DMS53 treated with DMSO at 0.1 percent for 48 hours (cell line): Measurements from ENCODE around the gene SSNA1.
A peak's percentile ranks its signal among the peaks of the same experiment; 100 is the strongest.

Experiments
- DNase-seq: peaks from one replicate; lab custom pipeline; 2025; ENCODE audit not compliant: unreplicated experiment; lab: John Stamatoyannopoulos, UW

SSNA1 gene

DNA sequence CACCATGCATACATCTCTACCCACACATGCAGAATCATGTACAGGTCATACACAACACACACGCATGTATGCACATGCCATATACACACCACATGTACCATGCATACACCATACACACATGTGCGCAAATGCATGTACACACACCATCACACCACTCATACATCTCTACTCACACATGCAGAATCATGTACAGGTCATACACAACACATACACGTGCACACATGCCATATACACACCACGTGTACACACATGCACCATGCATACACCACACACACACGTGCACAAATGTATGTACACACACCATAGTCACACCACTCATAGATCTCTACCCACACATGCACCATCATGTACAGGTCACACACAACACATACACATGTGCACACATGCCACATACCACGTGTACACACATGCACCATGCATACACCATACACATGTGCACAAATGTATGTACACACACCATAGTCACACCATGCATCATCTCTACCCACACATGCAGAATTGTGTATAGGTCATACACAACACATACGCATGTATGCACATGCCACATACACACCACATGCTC lies 35.6 kb upstream of the SSNA1 start:
- DNase-seq, result no peak

DNA sequence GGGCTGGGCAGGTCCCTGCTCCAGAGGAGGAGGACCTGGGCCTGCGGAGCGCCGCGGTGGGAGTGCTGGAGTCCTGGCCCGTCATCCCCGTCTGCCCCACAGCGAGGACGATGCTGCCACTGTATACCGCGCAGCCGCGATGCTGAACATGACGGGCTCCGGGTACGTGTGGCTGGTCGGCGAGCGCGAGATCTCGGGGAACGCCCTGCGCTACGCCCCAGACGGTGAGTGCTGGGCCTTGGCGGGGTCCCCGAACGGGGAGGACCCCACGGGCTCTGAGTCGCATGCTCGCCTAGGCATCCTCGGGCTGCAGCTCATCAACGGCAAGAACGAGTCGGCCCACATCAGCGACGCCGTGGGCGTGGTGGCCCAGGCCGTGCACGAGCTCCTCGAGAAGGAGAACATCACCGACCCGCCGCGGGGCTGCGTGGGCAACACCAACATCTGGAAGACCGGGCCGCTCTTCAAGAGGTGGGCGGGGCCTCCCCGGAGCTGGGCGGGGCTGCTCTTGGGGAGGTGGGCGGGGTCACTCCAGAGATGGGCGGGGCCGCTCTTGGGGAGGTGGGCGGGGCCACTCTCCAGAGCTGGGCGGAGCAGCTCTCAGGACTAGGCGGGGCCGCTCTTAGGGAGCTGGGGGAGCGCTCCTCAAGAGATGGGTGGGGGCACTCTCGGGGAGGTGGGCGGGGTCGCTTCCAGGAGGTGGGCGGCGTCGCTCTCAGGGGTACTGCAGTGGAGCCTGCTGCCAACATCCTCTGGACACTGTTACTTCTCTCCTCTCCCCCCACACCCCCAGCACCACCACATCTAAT lies 31.7 kb upstream of the SSNA1 start:
- DNase-seq, result no peak

DNA sequence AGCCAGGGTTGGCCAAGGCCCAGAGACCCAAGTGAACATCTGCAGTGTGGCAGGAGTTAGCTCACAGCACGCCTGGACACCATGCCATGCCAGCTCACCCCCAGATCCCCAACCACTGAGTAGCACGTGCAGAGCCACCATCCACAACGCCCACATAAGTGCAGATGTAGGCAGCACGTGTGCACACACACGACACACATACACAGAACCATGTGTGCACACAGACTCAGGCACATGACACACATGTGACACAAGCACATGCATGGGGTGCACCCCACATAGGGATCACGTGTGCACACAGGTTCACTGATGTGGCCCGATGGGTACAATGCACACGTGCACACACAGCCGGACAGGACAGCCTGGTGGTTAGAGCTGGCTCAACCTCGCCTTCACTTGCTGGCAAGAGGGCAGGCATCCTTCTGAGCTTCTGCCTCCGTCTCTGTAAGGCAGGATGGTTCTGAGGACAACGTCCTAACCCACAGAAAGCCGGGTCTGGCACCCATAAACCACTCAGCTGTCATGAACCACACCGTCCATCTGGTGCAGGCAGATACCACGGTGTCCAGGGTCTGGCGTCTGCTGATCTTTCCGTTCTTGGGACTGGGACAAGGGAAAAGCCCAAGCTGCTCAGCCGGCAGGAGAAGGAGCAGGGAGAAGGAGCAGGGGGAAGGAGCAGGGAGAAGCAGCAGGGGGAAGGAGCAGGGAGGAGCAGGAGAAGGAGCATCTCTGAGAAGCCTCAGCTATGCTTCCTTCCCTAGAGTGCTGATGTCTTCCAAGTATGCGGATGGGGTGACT lies 30.7 kb upstream of the SSNA1 start:
- no peak for DNase-seq

DNA sequence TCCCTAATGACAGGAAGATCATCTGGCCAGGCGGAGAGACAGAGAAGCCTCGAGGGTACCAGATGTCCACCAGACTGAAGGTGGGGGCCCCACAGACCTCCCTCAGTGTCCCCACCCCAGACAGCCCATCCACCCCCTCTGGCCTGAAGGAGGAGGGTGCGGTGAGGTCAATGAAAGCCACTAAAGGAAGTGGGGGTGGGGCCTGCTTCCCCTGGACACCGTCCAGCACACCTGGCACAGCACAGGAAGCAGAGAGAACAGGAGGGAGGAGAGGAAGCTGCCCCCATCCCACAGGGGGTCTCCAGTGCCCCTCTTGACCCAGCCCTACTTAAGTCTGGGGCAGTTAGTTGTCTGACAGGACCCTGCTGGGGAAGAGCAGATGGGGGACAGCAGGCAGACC lies 29.9 kb upstream of the SSNA1 start:
- peak; percentile 24 for DNase-seq

DNA sequence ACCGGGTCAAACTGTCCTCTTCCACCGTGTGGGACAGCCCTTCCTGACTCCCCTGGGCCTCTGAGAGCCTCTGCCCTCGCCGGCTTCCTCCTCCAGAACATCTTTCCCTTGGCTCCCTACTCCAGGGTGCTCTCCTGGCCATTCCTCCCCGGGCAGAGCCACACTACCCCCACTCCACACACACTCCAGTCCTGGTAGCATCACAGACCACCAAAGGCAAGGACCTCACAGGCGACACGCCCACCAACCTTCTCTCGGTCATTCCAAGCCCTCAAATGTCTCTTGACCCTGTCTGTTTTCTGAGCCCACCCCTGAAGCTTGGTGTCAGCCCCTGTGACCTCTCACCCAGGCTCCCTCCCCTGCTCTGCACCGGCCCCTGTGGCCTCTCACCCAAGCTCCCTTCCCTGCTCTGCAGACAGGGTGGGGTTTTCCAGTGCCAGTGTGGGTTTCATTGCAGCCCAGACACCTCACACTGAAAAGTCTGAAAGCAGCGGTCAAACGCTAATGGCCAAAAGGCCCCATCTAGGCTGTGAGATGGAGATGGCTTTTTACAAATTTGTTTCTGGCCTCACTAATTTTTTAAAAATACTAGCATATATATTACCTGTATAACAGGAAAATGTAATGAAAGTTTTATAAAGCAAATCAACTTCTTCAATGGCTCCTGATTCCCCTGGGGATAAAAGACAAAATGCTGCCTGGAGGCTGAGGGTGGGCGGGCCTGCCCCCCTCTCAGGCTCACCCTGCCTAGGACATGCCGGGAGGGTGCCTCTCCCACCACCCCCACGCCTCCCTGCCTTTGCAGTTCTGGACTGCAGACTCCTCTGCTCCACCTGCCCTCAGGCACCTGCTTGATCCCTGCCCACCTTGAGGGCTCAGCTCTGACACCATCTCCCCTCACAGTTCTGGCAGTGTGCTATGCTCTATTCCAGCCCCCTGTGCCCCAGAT lies 29.1 kb upstream of the SSNA1 start:
- no peak for DNase-seq

DNA sequence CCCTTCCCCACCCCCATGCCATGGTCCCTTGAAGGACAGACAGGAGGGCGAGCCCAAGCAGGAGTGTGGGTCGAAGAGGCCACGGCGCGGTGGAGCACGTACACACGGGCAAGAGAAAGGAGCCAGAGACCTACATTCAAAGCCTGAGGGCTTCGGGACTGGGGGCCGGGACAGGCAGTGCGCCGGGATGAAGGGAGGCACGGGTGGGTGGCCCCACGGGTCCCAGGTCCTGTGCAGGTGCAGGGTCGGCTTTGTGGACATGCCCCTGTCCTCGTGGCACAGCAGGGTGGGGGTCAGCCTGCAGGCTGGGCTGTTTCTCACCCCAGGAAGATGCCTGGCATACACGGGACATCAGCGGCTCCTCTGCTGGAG lies 28.4 kb upstream of the SSNA1 start:
- no peak for DNase-seq

DNA sequence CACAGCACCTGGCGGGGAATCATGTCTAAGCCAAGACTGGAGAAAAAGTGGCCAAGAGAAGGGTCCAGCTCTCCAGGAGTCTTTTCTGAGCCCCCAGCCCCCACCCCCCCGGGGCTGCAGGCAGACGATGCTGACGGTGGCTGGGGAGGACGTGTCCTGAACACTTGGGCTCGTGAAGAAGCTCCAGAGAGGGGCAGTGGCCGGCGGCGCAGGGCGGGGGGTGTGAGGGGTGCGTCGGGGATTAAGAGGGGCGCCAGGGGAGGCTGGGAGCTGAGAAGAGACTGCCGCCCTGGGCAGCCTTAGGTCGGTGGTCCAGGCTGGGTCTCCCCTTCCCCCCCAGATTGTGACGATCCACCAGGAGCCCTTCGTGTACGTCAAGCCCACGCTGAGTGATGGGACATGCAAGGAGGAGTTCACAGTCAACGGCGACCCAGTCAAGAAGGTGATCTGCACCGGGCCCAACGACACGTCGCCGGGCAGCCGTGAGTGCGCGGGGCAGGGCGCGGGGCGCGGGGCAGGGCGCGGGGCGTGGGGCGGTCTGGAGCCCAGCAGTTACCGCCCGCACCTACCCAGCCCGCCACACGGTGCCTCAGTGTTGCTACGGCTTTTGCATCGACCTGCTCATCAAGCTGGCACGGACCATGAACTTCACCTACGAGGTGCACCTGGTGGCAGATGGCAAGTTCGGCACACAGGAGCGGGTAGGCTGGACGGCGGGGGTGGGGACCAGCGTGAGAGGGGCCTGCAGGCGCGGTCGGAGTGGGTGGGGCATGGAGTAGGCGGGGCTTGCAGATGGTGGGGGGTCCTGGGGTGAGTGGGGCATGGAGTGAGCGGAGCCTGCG lies 27.5 kb upstream of the SSNA1 start:
- DNase-seq, result peak; percentile 73

DNA sequence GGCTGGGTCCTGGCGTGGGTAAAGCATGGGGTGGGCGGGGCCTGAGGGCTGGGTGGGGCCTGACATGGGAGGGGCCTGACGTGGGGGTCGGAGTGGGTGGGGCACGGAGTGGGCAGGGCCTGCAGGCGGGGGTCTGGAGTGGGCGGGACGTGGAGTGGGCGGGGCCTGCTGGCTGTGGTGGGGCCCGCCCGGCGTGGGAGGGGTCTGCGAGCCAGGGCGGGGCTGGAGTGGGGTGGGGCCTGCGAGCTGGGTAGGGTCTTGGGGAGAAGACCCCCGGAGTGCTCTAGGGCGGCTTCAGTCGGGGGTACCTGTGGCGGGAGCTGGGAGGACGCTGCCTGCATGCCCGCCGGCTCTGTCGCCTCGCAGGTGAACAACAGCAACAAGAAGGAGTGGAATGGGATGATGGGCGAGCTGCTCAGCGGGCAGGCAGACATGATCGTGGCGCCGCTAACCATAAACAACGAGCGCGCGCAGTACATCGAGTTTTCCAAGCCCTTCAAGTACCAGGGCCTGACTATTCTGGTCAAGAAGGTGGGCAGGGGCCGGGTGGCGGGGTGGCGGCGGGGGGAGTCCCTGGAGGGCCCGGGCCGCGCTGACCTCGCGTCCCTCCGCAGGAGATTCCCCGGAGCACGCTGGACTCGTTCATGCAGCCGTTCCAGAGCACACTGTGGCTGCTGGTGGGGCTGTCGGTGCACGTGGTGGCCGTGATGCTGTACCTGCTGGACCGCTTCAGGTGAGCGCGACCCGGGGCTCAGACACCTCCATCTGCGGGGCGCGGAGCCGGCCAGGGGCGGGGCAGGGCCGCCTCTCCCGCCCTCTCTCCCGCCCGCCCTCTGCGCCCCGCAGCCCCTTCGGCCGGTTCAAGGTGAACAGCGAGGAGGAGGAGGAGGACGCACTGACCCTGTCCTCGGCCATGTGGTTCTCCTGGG lies 26.7 kb upstream of the SSNA1 start:
- DNase-seq, result peak; percentile 66

DNA sequence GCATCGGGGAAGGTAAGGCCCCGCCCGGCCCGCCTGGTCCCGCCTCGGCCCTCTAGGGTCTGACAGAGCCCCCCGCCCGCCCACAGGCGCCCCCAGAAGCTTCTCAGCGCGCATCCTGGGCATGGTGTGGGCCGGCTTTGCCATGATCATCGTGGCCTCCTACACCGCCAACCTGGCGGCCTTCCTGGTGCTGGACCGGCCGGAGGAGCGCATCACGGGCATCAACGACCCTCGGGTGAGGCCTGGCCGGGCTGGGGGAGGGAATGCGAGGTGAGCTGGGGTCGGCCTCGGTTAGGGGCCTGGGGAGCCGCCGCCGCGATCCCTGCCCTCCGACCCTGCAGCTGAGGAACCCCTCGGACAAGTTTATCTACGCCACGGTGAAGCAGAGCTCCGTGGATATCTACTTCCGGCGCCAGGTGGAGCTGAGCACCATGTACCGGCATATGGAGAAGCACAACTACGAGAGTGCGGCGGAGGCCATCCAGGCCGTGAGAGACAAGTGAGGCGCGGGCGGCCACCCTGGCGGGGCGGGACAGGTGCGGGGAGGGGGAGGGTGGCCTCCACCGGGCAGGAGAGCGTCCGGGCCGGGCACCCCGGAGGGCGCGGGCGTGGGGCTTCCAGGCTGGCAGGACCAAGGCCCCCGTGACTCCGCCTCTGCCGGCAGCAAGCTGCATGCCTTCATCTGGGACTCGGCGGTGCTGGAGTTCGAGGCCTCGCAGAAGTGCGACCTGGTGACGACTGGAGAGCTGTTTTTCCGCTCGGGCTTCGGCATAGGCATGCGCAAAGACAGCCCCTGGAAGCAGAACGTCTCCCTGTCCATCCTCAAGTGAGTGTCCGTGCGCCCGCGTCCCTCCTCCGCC lies 25.7 kb upstream of the SSNA1 start:
- peak; percentile 70 for DNase-seq

DNA sequence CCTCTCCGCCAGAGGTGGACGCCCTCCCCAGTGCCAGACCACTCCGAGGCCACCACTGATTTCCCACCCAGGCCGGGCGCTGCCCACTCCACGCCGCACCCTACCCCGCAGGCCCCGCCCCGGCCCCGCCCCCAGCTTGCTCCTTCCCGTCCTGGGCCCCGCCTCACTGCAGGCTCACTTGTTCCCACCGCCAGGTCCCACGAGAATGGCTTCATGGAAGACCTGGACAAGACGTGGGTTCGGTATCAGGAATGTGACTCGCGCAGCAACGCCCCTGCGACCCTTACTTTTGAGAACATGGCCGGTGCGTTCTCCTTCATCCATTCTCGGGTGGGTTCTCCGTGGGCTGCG lies 25.1 kb upstream of the SSNA1 start:
- DNase-seq, result no peak

DNA sequence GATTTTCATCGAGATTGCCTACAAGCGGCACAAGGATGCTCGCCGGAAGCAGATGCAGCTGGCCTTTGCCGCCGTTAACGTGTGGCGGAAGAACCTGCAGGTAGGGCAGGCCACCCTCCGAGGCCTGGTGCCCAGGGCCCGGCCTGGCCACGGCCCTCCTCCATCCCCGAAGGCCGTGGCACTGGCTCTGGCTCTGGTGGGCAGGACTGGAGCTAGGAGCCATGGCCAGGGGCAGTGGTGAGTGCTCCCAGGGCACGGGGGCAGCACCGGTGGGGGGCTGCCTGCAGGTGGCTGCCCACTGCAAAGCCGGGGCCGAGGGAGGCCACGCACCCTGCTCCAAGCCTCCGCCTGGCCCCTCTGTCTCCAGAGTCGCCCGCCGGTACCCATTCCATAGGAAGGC lies 24.7 kb upstream of the SSNA1 start:
- no peak for DNase-seq

DNA sequence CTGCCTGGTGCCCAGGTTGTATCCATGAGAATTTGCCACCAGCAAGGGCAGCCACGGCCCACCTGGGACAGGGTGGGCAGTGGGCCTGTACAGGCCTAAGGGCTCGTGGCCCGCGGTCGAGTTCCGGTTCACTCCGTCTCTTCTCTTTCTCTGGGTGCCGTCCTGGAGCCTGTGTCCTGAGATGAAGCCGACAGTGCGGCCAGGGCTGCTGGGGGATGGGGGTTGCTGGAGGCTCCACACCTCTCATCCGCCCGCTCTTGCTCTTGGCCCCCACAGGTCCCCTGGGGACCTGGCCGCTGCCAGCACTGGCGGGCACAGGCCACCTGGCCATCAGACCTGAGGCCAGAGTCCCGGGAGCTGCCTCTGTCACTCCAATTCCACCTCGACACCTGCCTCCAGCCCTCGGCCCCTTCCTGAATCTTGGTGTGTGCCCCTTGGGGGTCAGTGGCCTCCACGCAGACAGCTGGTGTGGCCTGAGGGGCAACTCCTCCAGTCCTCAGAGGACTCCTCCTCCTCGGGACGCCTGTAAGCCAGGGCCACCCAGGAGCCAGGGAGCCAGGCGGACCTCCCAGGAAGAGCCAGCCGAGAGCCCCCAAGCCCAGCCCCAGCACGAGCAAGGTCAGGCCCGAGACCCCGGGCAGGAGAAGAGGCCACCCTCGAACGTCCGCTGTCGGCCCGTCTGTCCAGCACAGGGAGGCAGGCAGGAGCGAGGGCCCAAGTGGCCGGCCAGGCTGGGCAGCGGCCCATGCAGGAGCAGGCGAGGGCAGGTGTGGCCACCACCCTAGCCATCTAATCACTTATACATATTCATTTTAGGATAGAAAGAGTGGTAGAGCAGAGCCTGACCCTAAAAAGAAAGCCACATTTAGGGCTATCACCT lies 23.9 kb upstream of the SSNA1 start:
- DNase-seq, result no peak

DNA sequence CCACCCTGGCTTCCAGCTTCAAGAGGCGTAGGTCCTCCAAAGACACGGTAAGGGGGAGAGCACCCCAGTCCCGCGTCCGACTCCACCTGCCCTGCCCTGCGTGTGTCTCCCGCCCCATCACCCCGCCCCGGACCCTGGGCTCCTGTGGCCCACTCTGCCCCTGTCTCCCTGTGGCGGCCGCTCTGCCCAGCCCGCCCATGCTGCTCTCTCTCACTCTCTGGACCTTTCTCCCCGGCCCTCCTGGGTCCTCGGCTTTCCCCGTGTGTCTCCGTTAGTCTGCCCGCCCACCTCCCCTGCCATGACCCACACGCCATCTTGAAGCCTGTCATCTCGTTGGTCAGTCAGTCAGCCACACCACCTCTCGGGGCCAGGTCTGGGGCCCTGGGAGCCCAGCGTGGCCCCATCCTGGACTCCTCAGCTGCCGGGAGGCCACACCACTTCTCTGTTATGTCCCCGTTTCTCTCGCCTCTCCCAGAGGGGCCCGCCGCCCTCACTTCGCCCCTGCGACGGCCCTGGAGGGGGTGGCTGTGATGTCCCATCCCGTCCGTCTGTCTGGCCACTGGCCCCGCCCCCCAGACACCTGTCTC lies 23.1 kb upstream of the SSNA1 start:
- DNase-seq, result no peak

DNA sequence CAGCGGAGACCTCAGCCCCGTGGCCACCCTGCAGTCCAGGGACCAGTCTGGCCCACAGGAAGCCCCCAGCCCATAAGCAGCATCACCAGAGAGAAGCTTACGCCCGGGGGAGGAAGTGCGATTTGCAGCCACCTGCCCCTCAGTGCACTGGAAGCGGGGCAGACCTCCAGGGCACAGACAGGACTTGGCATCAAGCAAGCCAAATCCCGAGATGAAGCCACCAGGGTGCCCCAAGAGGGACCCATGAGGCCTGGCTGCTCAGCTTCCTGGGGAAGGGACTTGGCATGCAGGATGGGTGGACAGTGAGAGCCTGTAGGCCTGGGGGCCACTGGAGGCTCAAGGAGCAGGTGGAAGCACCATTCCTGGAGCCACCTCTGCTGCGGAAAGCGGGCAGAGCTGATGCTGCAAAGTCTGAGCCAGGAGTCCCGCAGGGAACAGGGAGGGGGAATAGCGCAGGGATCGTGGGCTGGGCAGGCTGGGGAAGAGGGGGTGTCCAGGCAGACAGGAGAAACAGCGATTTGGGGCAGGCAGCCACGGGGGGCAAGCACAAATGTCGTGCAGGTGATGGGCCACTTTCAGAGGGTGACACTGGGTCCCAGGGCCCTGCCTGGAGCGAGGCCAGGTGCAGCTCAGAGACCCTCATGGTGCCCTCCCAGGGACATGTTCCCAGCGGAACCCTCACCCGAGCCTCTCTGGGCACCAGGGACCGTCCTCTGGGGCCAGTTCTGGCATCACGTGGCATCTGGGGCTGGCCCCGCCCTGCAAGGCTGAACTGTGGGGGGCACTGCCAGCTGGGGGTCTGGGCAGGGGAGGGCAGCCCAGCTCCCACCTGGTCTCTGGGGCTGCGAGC lies 21.9 kb upstream of the SSNA1 start:
- DNase-seq, result no peak

DNA sequence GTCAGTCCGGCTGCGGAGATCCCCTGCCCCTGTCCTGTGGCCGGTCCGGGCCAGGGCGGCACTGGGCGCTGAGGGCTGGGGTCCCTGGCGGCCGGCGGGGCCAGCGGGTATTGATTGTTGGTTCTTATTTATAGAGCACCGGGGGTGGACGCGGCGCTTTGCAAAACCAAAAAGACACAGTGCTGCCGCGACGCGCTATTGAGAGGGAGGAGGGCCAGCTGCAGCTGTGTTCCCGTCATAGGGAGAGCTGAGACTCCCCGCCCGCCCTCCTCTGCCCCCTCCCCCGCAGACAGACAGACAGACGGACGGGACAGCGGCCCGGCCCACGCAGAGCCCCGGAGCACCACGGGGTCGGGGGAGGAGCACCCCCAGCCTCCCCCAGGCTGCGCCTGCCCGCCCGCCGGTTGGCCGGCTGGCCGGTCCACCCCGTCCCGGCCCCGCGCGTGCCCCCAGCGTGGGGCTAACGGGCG lies 21.2 kb upstream of the SSNA1 start:
- no peak for DNase-seq
